HFFc6 (cell line): ENCODE results near the gene ADGRG6. TPM values are rescaled to one million over a fixed set of nuclear protein-coding genes. Genes with fewer than 3 reads are reported as not detected.
A peak's percentile ranks its signal among the peaks of the same experiment; 100 is the strongest.

Source experiments
- DNase-seq: peaks from one replicate; pipeline ENCODE4 v3.0.0-alpha.2; 2018
- H3K27ac Mint-ChIP-seq: 2 replicates; pipeline ENCODE4 v1.8.0; 2020; ENCODE audit warnings: mild to moderate bottlenecking, mixed read lengths
- H3K27me3 Mint-ChIP-seq: 2 replicates; pipeline ENCODE4 v1.8.0; 2021; ENCODE audit warnings: mild to moderate bottlenecking, moderate library complexity, mixed read lengths; ENCODE audit not compliant: insufficient read depth
- H3K36me3 Mint-ChIP-seq: 2 replicates; pipeline ENCODE4 v1.8.0; 2021; ENCODE audit warnings: low read depth, mixed read lengths
- H3K4me1 Mint-ChIP-seq: 2 replicates; pipeline ENCODE4 v1.8.0; 2020; ENCODE audit warnings: low read depth, mixed read lengths
- H3K4me3 Mint-ChIP-seq: 2 replicates; pipeline ENCODE4 v1.8.0; 2020; ENCODE audit warnings: mild to moderate bottlenecking, moderate library complexity, mixed read lengths
- H3K9me3 Mint-ChIP-seq: 2 replicates; pipeline ENCODE4 v1.8.0; 2020; ENCODE audit warnings: mild to moderate bottlenecking, mixed read lengths
- total RNA-seq, 6 experiments: library from RNA; stranded (reverse); fragmentation: NEBNext Ultra II Directional; extraction: Animal tissue kit (Norgen Biotek cat#: 25700); gene quantifications; 2 replicates in 1 of 6; 3 replicates in 5 of 6; pipeline ENCODE4 v1.2.3, GENCODE V29; 2021
- TF ChIP-seq, protein P1 (sequence below): fragments of 200-600 bp; sonication (generic); IDR thresholded peaks from 2 replicates; pipeline ENCODE4 v1.5.0; 2021; ENCODE audit warnings: antibody characterized with exemption, mild to moderate bottlenecking

ADGRG6 gene
- total RNA-seq, 6 experiments from 2014 or later: 27.4 to 73.2 (median 29.7) TPM

DNA sequence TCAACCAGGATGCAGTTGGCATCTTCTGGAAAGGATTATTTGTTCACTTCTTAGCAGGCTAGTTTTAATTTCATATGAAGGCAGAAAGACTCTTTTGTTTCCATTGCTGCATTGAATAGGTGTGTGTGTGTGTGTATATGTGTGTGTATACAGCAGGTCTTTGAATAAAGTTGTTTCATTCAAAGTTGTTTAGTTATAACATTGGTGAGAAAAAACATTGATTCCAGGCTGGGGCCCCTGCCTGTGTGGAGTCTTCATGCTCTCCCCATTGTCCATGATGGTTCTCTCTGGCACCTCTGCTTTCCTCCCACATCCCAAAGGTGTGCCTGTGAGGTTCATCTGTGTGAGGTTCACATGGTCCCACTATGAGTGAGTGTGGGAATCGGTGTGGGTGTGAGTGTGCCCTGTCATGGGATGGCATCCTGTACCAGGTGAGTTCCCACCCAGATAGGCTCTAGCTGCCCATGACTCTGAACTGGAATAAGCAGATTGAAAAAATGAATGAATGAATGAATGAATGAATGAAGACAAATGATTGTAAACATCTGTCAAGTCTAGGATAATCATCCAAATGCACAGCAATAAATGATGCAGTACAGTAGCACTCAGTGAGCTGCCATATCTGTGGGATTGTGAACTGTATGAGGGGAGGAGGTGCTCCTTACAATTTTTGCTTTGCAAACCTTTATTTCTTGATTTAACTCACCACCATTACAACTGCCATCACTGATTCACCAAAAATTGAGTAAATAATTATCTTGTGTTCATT, 156.0 kb downstream of the ADGRG6 start:
- H3K27me3 Mint-ChIP-seq: no peaks in the 10 kb centered on the region
- no peak overlapping the region for H3K27ac Mint-ChIP-seq
- peaks cover 9% of the 10 kb centered on the region; the same call in 1 of the 2 replicates for H3K9me3 Mint-ChIP-seq
- peaks cover 13% of the 10 kb centered on the region for H3K4me1 Mint-ChIP-seq
- TF ChIP-seq, protein P1, sequence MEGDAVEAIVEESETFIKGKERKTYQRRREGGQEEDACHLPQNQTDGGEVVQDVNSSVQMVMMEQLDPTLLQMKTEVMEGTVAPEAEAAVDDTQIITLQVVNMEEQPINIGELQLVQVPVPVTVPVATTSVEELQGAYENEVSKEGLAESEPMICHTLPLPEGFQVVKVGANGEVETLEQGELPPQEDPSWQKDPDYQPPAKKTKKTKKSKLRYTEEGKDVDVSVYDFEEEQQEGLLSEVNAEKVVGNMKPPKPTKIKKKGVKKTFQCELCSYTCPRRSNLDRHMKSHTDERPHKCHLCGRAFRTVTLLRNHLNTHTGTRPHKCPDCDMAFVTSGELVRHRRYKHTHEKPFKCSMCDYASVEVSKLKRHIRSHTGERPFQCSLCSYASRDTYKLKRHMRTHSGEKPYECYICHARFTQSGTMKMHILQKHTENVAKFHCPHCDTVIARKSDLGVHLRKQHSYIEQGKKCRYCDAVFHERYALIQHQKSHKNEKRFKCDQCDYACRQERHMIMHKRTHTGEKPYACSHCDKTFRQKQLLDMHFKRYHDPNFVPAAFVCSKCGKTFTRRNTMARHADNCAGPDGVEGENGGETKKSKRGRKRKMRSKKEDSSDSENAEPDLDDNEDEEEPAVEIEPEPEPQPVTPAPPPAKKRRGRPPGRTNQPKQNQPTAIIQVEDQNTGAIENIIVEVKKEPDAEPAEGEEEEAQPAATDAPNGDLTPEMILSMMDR: no peak
- no peak for DNase-seq
- peaks cover 12% of the 10 kb centered on the region for H3K36me3 Mint-ChIP-seq
- no peak overlapping the region for H3K4me3 Mint-ChIP-seq

- no peak overlapping the region for H3K4me3 Mint-ChIP-seq
- no peak for DNase-seq
- H3K9me3 Mint-ChIP-seq: peaks cover 9% of the 10 kb centered on the region; the same call in 1 of the 2 replicates
- no peak overlapping the region for H3K27ac Mint-ChIP-seq
- no peaks in the 10 kb centered on the region for H3K27me3 Mint-ChIP-seq
- TF ChIP-seq, protein P1: no peak
- peaks cover 13% of the 10 kb centered on the region for H3K4me1 Mint-ChIP-seq
- peaks cover 12% of the 10 kb centered on the region for H3K36me3 Mint-ChIP-seq
Observed at GRCh38 chr6:142458836-142459235, 157.0 kb downstream of the ADGRG6 start.

DNA sequence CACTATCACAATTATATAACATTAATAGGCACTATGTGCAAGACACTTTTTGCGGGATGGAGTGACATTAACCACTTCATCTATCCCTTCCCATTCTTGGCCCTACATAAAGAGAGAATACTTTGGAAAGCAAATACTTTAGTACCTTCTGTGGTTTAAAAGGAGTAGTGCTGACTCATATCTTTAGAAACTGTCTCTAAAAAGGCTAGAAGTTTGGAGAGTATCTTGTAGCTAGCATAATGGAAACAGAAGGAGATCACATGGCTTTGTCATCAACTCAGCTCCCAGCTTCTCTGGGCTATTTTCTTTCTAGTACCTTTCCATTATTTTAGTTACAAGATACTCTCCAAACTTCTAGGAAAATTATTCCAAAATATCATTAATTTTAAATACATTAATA, 157.5 kb downstream of the ADGRG6 start:
- Mint-ChIP-seq H3K4me3 (no peak overlapping the region), H3K4me1 (peaks cover 13% of the 10 kb centered on the region), H3K27me3 (no peaks in the 10 kb centered on the region), H3K9me3 (peaks cover 9% of the 10 kb centered on the region; the same call in 1 of the 2 replicates), H3K36me3 (peaks cover 12% of the 10 kb centered on the region), H3K27ac (no peak overlapping the region)
- TF ChIP-seq, protein P1: no peak
- peak; percentile 10 for DNase-seq

GRCh38 chr6:142462260-142462659, 160.5 kb downstream of the ADGRG6 start:
- DNase-seq: no peak
- peaks cover 8% of the 10 kb centered on the region for H3K4me1 Mint-ChIP-seq
- H3K9me3 Mint-ChIP-seq: peaks cover 9% of the 10 kb centered on the region; the same call in 1 of the 2 replicates
- TF ChIP-seq, protein P1: peak; percentile 25; the same call in 1 of the 2 replicates
- no peak overlapping the region for H3K27ac Mint-ChIP-seq
- H3K36me3 Mint-ChIP-seq: peaks cover 12% of the 10 kb centered on the region
- H3K27me3 Mint-ChIP-seq: no peaks in the 10 kb centered on the region
- no peak overlapping the region for H3K4me3 Mint-ChIP-seq

DNA sequence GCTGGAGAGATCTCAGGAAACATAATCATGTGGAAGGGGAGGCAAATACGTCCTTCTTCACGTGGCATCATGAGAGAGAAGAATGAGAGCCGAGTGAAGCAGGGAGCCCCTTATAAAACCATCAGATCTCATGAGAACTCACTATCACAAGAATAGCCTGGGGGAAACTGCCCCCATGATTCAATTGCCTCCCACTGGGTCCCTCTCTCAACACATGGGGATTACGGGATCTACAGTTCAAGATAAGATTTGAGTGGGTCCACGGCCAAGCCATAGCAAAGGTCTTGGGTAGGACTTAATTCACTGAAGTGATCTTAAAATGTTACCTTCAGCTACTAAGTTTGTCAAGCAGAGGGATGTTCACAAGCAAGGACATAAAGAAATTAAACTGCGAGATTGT, 162.2 kb downstream of the ADGRG6 start:
- peaks cover 5% of the 10 kb centered on the region for H3K4me1 Mint-ChIP-seq
- H3K4me3 Mint-ChIP-seq: no peak overlapping the region
- H3K9me3 Mint-ChIP-seq: peaks cover 9% of the 10 kb centered on the region; the same call in 1 of the 2 replicates
- no peak overlapping the region for H3K27ac Mint-ChIP-seq
- TF ChIP-seq, protein P1: no peak
- DNase-seq: no peak
- H3K27me3 Mint-ChIP-seq: no peaks in the 10 kb centered on the region; the same call in 1 of the 2 replicates
- H3K36me3 Mint-ChIP-seq: peaks cover 12% of the 10 kb centered on the region
